Mesendoderm (in vitro differentiated cells): ENCODE results near the gene MYZAP.

Experiments used
- DNase-seq: peaks from one replicate; pipeline ENCODE4 v3.0.0; 2013
- H2AK5ac ChIP-seq: 2 replicates; pipeline ENCODE4 v1.6.1; 2013; ENCODE audit warnings: low read length, inconsistent platforms
- H2BK120ac ChIP-seq: 2 replicates; pipeline ENCODE4 v1.6.1; 2013; ENCODE audit warnings: low read depth, mild to moderate bottlenecking, low read length, moderate library complexity, mixed read lengths
- H2BK15ac ChIP-seq: replicated peaks from 2 replicates; pipeline ENCODE4 v1.6.1; 2013; ENCODE audit warnings: low read depth, mild to moderate bottlenecking, moderate library complexity
- H2BK5ac ChIP-seq: 2 replicates; pipeline ENCODE4 v1.6.1; 2013; ENCODE audit warnings: low read length, inconsistent platforms
- H3K18ac ChIP-seq: 2 replicates; pipeline ENCODE4 v1.6.1; 2013; ENCODE audit warnings: mild to moderate bottlenecking, low read length, mixed read lengths
- H3K23ac ChIP-seq: one replicate; pipeline ENCODE4 v1.6.1; 2013; ENCODE audit warnings: low read length
- H3K27ac ChIP-seq: 2 replicates; pipeline ENCODE4 v1.5.1; 2013; ENCODE audit warnings: low read depth, mild to moderate bottlenecking, inconsistent platforms, low read length, moderate library complexity
- H3K27me3 ChIP-seq: 2 replicates; pipeline ENCODE4 v1.6.1; 2013; ENCODE audit warnings: low read length, control low read depth, mild to moderate bottlenecking, inconsistent platforms; ENCODE audit not compliant: insufficient read depth, poor library complexity
- H3K36me3 ChIP-seq: 2 replicates; pipeline ENCODE4 v1.6.1; 2013; ENCODE audit warnings: low read length, inconsistent platforms; ENCODE audit not compliant: control insufficient read depth, insufficient read depth
- H3K4ac ChIP-seq: one replicate; pipeline ENCODE4 v1.6.1; 2013; ENCODE audit warnings: low read depth, mild to moderate bottlenecking, low read length, moderate library complexity
- H3K4me1 ChIP-seq: 2 replicates; pipeline ENCODE4 v1.6.1; 2013; ENCODE audit warnings: low read depth, low read length, inconsistent platforms; ENCODE audit not compliant: control insufficient read depth
- H3K4me2 ChIP-seq: 2 replicates; pipeline ENCODE4 v1.6.1; 2013; ENCODE audit warnings: low read length
- H3K4me3 ChIP-seq: 2 replicates; pipeline ENCODE4 v1.5.1; 2013; ENCODE audit warnings: mild to moderate bottlenecking, low read length
- H3K56ac ChIP-seq: one replicate; pipeline ENCODE4 v1.6.1; 2013; ENCODE audit warnings: low read length
- H3K79me1 ChIP-seq: 2 replicates; pipeline ENCODE4 v1.6.1; 2013; ENCODE audit warnings: low read length, inconsistent platforms
- H3K79me2 ChIP-seq: 2 replicates; pipeline ENCODE4 v1.6.1; 2013; ENCODE audit warnings: mild to moderate bottlenecking, low read length; ENCODE audit not compliant: control insufficient read depth, insufficient read depth
- H3K9ac ChIP-seq: 2 replicates; pipeline ENCODE4 v1.6.1; 2013; ENCODE audit warnings: low read length, inconsistent platforms
- H4K5ac ChIP-seq: one replicate; pipeline ENCODE4 v1.6.1; 2013; ENCODE audit warnings: low read length
- H4K8ac ChIP-seq: one replicate; pipeline ENCODE4 v1.6.1; 2013; ENCODE audit warnings: low read depth, mild to moderate bottlenecking, control low read depth, low read length, moderate library complexity
- WGBS: extraction: QIAGEN DNeasy Blood & Tissue Kit; methylation state at CpG from one replicate; pipeline ENCODE4 v1.1.7; 2013; ENCODE audit warnings: low lambda C conversion rate, missing lambda C conversion rate; ENCODE audit not compliant: insufficient coverage; ENCODE audit errors: extremely low coverage; 5-methylcytosine and 5-hydroxymethylcytosine counted together

MYZAP gene

GRCh38 chr15:57665939-57666338, 74.2 kb downstream of the MYZAP start:
- H3K4ac ChIP-seq, result no peak overlapping the region
- no peaks in the 10 kb centered on the region for H3K79me1 ChIP-seq
- H3K23ac ChIP-seq, result no peak overlapping the region
- no peak overlapping the region for H3K56ac ChIP-seq
- H3K4me2 ChIP-seq, result no peak overlapping the region
- H3K18ac ChIP-seq, result no peak overlapping the region
- H3K36me3 ChIP-seq, result no peaks in the 10 kb centered on the region
- no peak overlapping the region for H3K9ac ChIP-seq
- no peak overlapping the region for H3K4me3 ChIP-seq
- H3K27me3 ChIP-seq, result no peaks in the 10 kb centered on the region
- no peak overlapping the region for H4K8ac ChIP-seq
- no peak overlapping the region for H2BK5ac ChIP-seq
- H3K27ac ChIP-seq, result no peak overlapping the region
- no peak overlapping the region for H2BK15ac ChIP-seq
- no peaks in the 10 kb centered on the region for H3K79me2 ChIP-seq
- no CpG with 5 or more reads among the region's 4 CpGs for WGBS
- no peak overlapping the region for H2AK5ac ChIP-seq
- DNase-seq, result no peak
- no peak overlapping the region for H4K5ac ChIP-seq
- H2BK120ac ChIP-seq, result no peak overlapping the region
- no peaks in the 10 kb centered on the region for H3K4me1 ChIP-seq

GRCh38 chr15:57667171-57667849, 75.6 kb downstream of the MYZAP start:
- WGBS, result no CpG with 5 or more reads among the region's 10 CpGs
- Histone ChIP-seq H3K4me2 (no peak overlapping the region), H3K18ac (no peak overlapping the region), H3K4ac (no peak overlapping the region), H2BK5ac (no peak overlapping the region), H3K4me3 (no peak overlapping the region), H4K8ac (no peak overlapping the region), H2BK15ac (no peak overlapping the region), H3K9ac (no peak overlapping the region), H3K4me1 (no peaks in the 10 kb centered on the region), H3K27ac (no peak overlapping the region), H3K79me2 (no peaks in the 10 kb centered on the region), H4K5ac (no peak overlapping the region), H3K27me3 (no peaks in the 10 kb centered on the region), H3K56ac (peak overlapping the region; percentile 39), H3K23ac (no peak overlapping the region), H2AK5ac (no peak overlapping the region), H2BK120ac (no peak overlapping the region), H3K79me1 (no peaks in the 10 kb centered on the region), H3K36me3 (no peaks in the 10 kb centered on the region)
- peak; percentile 19 for DNase-seq

GRCh38 chr15:57668016-57668415, 76.3 kb downstream of the MYZAP start:
- Histone ChIP-seq H2BK15ac (no peak overlapping the region), H3K4me1 (no peaks in the 10 kb centered on the region), H2BK5ac (no peak overlapping the region), H3K36me3 (no peaks in the 10 kb centered on the region), H3K18ac (no peak overlapping the region), H3K23ac (no peak overlapping the region), H3K4ac (no peak overlapping the region), H4K8ac (no peak overlapping the region), H3K4me2 (no peak overlapping the region), H3K79me1 (no peaks in the 10 kb centered on the region), H3K79me2 (no peaks in the 10 kb centered on the region), H2BK120ac (no peak overlapping the region), H3K56ac (no peak overlapping the region), H2AK5ac (no peak overlapping the region), H3K9ac (no peak overlapping the region), H3K27ac (no peak overlapping the region), H3K27me3 (no peaks in the 10 kb centered on the region), H4K5ac (no peak overlapping the region), H3K4me3 (no peak overlapping the region)
- DNase-seq, result no peak
- WGBS, result no CpG with 5 or more reads among the region's 4 CpGs

GRCh38 chr15:57671636-57672035, 79.9 kb downstream of the MYZAP start:
- Histone ChIP-seq H2BK15ac (no peak overlapping the region), H4K8ac (no peak overlapping the region), H4K5ac (no peak overlapping the region), H3K79me2 (no peaks in the 10 kb centered on the region), H3K56ac (no peak overlapping the region), H2BK5ac (no peak overlapping the region), H3K27me3 (no peaks in the 10 kb centered on the region), H3K4me2 (no peak overlapping the region), H3K79me1 (no peaks in the 10 kb centered on the region), H2AK5ac (no peak overlapping the region), H3K4me1 (no peaks in the 10 kb centered on the region), H3K18ac (no peak overlapping the region), H3K36me3 (no peaks in the 10 kb centered on the region), H2BK120ac (no peak overlapping the region), H3K4me3 (no peak overlapping the region), H3K27ac (no peak overlapping the region), H3K4ac (no peak overlapping the region), H3K9ac (no peak overlapping the region), H3K23ac (no peak overlapping the region)
- DNase-seq, result no peak
- no CpG with 5 or more reads among the region's 1 CpG for WGBS

GRCh38 chr15:57675481-57676181, 83.9 kb downstream of the MYZAP start:
- no CpG with 5 or more reads among the region's 9 CpGs for WGBS
- Histone ChIP-seq H2BK5ac (no peak overlapping the region), H3K27ac (no peak overlapping the region)

More at GRCh38 chr15:57675481-57676181, 83.9 kb downstream of the MYZAP start:
- H4K8ac ChIP-seq, result no peak overlapping the region
- H3K56ac ChIP-seq, result no peak overlapping the region
- H3K4me2 ChIP-seq, result no peak overlapping the region
- H3K9ac ChIP-seq, result no peak overlapping the region
- no peak overlapping the region for H3K23ac ChIP-seq
- no peaks in the 10 kb centered on the region for H3K27me3 ChIP-seq
- H3K4me1 ChIP-seq, result no peaks in the 10 kb centered on the region
- H2AK5ac ChIP-seq, result no peak overlapping the region
- H3K4me3 ChIP-seq, result no peak overlapping the region
- H3K4ac ChIP-seq, result no peak overlapping the region
- H3K79me2 ChIP-seq, result no peaks in the 10 kb centered on the region
- H3K79me1 ChIP-seq, result no peaks in the 10 kb centered on the region
- no peak overlapping the region for H2BK15ac ChIP-seq
- no peak overlapping the region for H4K5ac ChIP-seq
- no peak overlapping the region for H3K18ac ChIP-seq
- H3K36me3 ChIP-seq, result no peaks in the 10 kb centered on the region
- no peak overlapping the region for H2BK120ac ChIP-seq
- DNase-seq, result no peak
